ENCODE results near the gene DLX1.

GRCh38 chr2:172039011-172039704, 46.1 kb upstream of the DLX1 start:
- TF ChIP-seq CTCF (IDR thresholded peaks at IDR 0.05) (no peak), POLR2A (IDR thresholded peaks at IDR 0.05) (no peak)

Data from lower leg skin (tissue), 3 donors.